Stomach (tissue), 4 donors: ENCODE results near the gene OSBPL6.

ENCODE experiments used
- CTCF ChIP-seq, 7 experiments: fragments of 450-650 bp in 4 of 7; fragments of 200-600 bp in 3 of 7; sonication (generic) in 3 of 7; IDR thresholded peaks; one replicate each; pipeline ENCODE4 v1.5.1; 2016 to 2019; ENCODE audit warnings: antibody characterized with exemption in 7 of 7, control low read depth in 2 of 7, mild to moderate bottlenecking in 1 of 7
- EP300 ChIP-seq: sonication (generic); formaldehyde crosslinking; IDR thresholded peaks from one replicate; pipeline ENCODE4 v1.6.1; 2017; ENCODE audit warnings: antibody characterized with exemption
- POLR2A ChIP-seq, 4 donors: fragments of 450-650 bp; IDR thresholded peaks; one replicate each; pipeline ENCODE4 v1.6.1; 2016; ENCODE audit warnings: antibody characterized with exemption in 4 of 4, control low read depth in 2 of 4, mild to moderate bottlenecking in 1 of 4, moderate library complexity in 1 of 4
- POLR2AphosphoS5 ChIP-seq, 3 donors: sonication (generic); formaldehyde crosslinking; IDR thresholded peaks; one replicate each; pipeline ENCODE4 v1.6.1; 2016; ENCODE audit warnings: antibody characterized with exemption in 3 of 3

- no peak for TF ChIP-seq CTCF (IDR thresholded peaks at IDR 0.05)
- no peak for TF ChIP-seq POLR2A (IDR thresholded peaks at IDR 0.05)
- no peak for TF ChIP-seq POLR2AphosphoS5 (IDR thresholded peaks at IDR 0.05)
- TF ChIP-seq EP300 = no peak
These were observed 123.5 kb downstream of the OSBPL6 start for GRCh38 chr2:178317811-178318210.
